Measurements from ENCODE around the gene ZNF333.
A peak's percentile ranks its signal among the peaks of the same experiment; 100 is the strongest.

The ZNF333 gene

GRCh38 chr19:14689598-14690503, at the start of gene ZNF333:
ZNF333 (plus strand) TSS chr19:14690048; CDS start chr19:14693492, 3,444 bp downstream.
- DNase-seq = peak; percentile 94

- no peak for DNase-seq
These were observed 41.3 kb upstream of the ZNF333 start for GRCh38 chr19:14648506-14648905.

GRCh38 chr19:14649020-14649419, 40.8 kb upstream of the ZNF333 start:
- DNase-seq = no peak

- DNase-seq = no peak
These were observed 39.7 kb upstream of the ZNF333 start for GRCh38 chr19:14650161-14650560.

GRCh38 chr19:14654786-14655560, 34.9 kb upstream of the ZNF333 start:
- DNase-seq = no peak

- DNase-seq = no peak
These were observed 34.1 kb upstream of the ZNF333 start for GRCh38 chr19:14655726-14656125.

GRCh38 chr19:14659874-14660489, 29.9 kb upstream of the ZNF333 start:
- no peak for DNase-seq

- DNase-seq = no peak
These were observed 28.4 kb upstream of the ZNF333 start for GRCh38 chr19:14661372-14661924.

GRCh38 chr19:14669940-14670339, 19.9 kb upstream of the ZNF333 start:
- no peak for DNase-seq

GRCh38 chr19:14670408-14670807, 19.4 kb upstream of the ZNF333 start:
- DNase-seq = no peak

- DNase-seq = no peak
These were observed 17.5 kb upstream of the ZNF333 start for GRCh38 chr19:14672188-14672872.

- no peak for DNase-seq
These were observed 16.8 kb upstream of the ZNF333 start for GRCh38 chr19:14673088-14673487.

- no peak for DNase-seq
These were observed 15.1 kb upstream of the ZNF333 start, which contains the start of gene ADGRE3 for GRCh38 chr19:14674764-14675163. ADGRE3 (minus strand) TSS chr19:14674844; CDS start chr19:14674770, 74 bp downstream.

- no peak for DNase-seq
These were observed 13.1 kb upstream of the ZNF333 start for GRCh38 chr19:14676762-14677161.

- DNase-seq = no peak
These were observed 12.4 kb upstream of the ZNF333 start for GRCh38 chr19:14677464-14677863.

GRCh38 chr19:14678199-14678598, 11.6 kb upstream of the ZNF333 start:
- no peak for DNase-seq

- no peak for DNase-seq
These were observed 7.8 kb upstream of the ZNF333 start for GRCh38 chr19:14682084-14682483.

GRCh38 chr19:14683439-14683838, 6.4 kb upstream of the ZNF333 start:
- no peak for DNase-seq

- no peak for DNase-seq
These were observed 3.4 kb upstream of the ZNF333 start for GRCh38 chr19:14686411-14686810.

- no peak for DNase-seq
These were observed 4.9 kb downstream of the ZNF333 start for GRCh38 chr19:14694641-14695266.

- no peak for DNase-seq
These were observed 5.6 kb downstream of the ZNF333 start for GRCh38 chr19:14695471-14695870.

- DNase-seq = no peak
These were observed 9.8 kb downstream of the ZNF333 start for GRCh38 chr19:14699641-14700040.

All from activated effector memory CD4-positive, alpha-beta T cell treated with Interleukin-2 at 50 U/mL for 16 hours (primary cell).